ENCODE measurements around the gene NTN5.
A peak's percentile ranks its signal among the peaks of the same experiment; 100 is the strongest.

Gene NTN5

GRCh38 chr19:48714759-48715675, 42.2 kb upstream of the NTN5 start:
- Histone ChIP-seq H3K4me1 (ENCODE audit: control insufficient read depth, insufficient read depth, low read length, poor library complexity, severe bottlenecking) (peaks cover 27% of the 10 kb centered on the region), H3K36me3 (ENCODE audit: control insufficient read depth, insufficient read depth, low read length) (no peaks in the 10 kb centered on the region), H3K27ac (ENCODE audit: low read depth, low read length, severe bottlenecking) (peak overlapping the region; percentile 57), H3K4me3 (ENCODE audit: extremely low read depth, insufficient read depth, low read length, poor library complexity, severe bottlenecking) (peak overlapping the region; percentile 47), H3K9me3 (ENCODE audit: control insufficient read depth, low read length) (no peaks in the 10 kb centered on the region)
- 82 to 85% methylated on average over 20 of the region's 26 CpGs for WGBS, 2 experiments (ENCODE audit: insufficient coverage in 2 of 2)

- WGBS, 2 experiments (ENCODE audit: insufficient coverage in 2 of 2), result 2% methylated on average over 36 to 59 of the region's 67 CpGs
- H3K27ac ChIP-seq (ENCODE audit: low read depth, low read length, severe bottlenecking), result peak overlapping the region; percentile 57
- H3K36me3 ChIP-seq (ENCODE audit: control insufficient read depth, insufficient read depth, low read length), result no peaks in the 10 kb centered on the region
- peaks cover 22% of the 10 kb centered on the region for H3K4me1 ChIP-seq (ENCODE audit: control insufficient read depth, insufficient read depth, low read length, poor library complexity, severe bottlenecking)
- H3K9me3 ChIP-seq (ENCODE audit: control insufficient read depth, low read length), result no peaks in the 10 kb centered on the region
- H3K4me3 ChIP-seq (ENCODE audit: extremely low read depth, insufficient read depth, low read length, poor library complexity, severe bottlenecking), result peak overlapping the region; percentile 71
These were observed 41.3 kb upstream of the NTN5 start for GRCh38 chr19:48713864-48714755.

GRCh38 chr19:48713041-48713863, 40.4 kb upstream of the NTN5 start:
- 1 to 8% methylated on average over 12 to 15 of the region's 25 CpGs for WGBS, 2 experiments (ENCODE audit: insufficient coverage in 2 of 2)
- no peaks in the 10 kb centered on the region for H3K36me3 ChIP-seq (ENCODE audit: control insufficient read depth, insufficient read depth, low read length)
- peaks cover 19% of the 10 kb centered on the region for H3K4me1 ChIP-seq (ENCODE audit: control insufficient read depth, insufficient read depth, low read length, poor library complexity, severe bottlenecking)
- H3K27ac ChIP-seq (ENCODE audit: low read depth, low read length, severe bottlenecking), result no peak overlapping the region
- H3K4me3 ChIP-seq (ENCODE audit: extremely low read depth, insufficient read depth, low read length, poor library complexity, severe bottlenecking), result peak overlapping the region; percentile 71
- H3K9me3 ChIP-seq (ENCODE audit: control insufficient read depth, low read length), result no peaks in the 10 kb centered on the region

GRCh38 chr19:48711106-48711662, 38.4 kb upstream of the NTN5 start:
- Histone ChIP-seq H3K9me3 (ENCODE audit: control insufficient read depth, low read length) (no peaks in the 10 kb centered on the region), H3K4me3 (ENCODE audit: extremely low read depth, insufficient read depth, low read length, poor library complexity, severe bottlenecking) (no peak overlapping the region), H3K27ac (ENCODE audit: low read depth, low read length, severe bottlenecking) (no peak overlapping the region), H3K36me3 (ENCODE audit: control insufficient read depth, insufficient read depth, low read length) (no peaks in the 10 kb centered on the region), H3K4me1 (ENCODE audit: control insufficient read depth, insufficient read depth, low read length, poor library complexity, severe bottlenecking) (peaks cover 12% of the 10 kb centered on the region)
- 84 to 90% methylated on average over 3 to 4 of the region's 4 CpGs for WGBS, 2 experiments (ENCODE audit: insufficient coverage in 2 of 2)

GRCh38 chr19:48708471-48708870, 35.7 kb upstream of the NTN5 start:
- Histone ChIP-seq H3K4me1 (ENCODE audit: control insufficient read depth, insufficient read depth, low read length, poor library complexity, severe bottlenecking) (peaks cover 8% of the 10 kb centered on the region), H3K36me3 (ENCODE audit: control insufficient read depth, insufficient read depth, low read length) (no peaks in the 10 kb centered on the region), H3K4me3 (ENCODE audit: extremely low read depth, insufficient read depth, low read length, poor library complexity, severe bottlenecking) (no peak overlapping the region), H3K9me3 (ENCODE audit: control insufficient read depth, low read length) (no peaks in the 10 kb centered on the region), H3K27ac (ENCODE audit: low read depth, low read length, severe bottlenecking) (no peak overlapping the region)
- 59 to 68% methylated on average over 10 of the region's 11 CpGs for WGBS, 2 experiments (ENCODE audit: insufficient coverage in 2 of 2)

GRCh38 chr19:48705431-48705830, 32.6 kb upstream of the NTN5 start:
- no peaks in the 10 kb centered on the region for H3K36me3 ChIP-seq (ENCODE audit: control insufficient read depth, insufficient read depth, low read length)

GRCh38 chr19:48703316-48703715, 30.5 kb upstream of the NTN5 start:
- H3K36me3 ChIP-seq (ENCODE audit: control insufficient read depth, insufficient read depth, low read length), result no peaks in the 10 kb centered on the region
- no peak overlapping the region for H3K27ac ChIP-seq (ENCODE audit: low read depth, low read length, severe bottlenecking)
- H3K4me3 ChIP-seq (ENCODE audit: extremely low read depth, insufficient read depth, low read length, poor library complexity, severe bottlenecking), result no peak overlapping the region
- 91 to 94% methylated on average over 18 of the region's 23 CpGs for WGBS, 2 experiments (ENCODE audit: insufficient coverage in 2 of 2)
- no peaks in the 10 kb centered on the region for H3K9me3 ChIP-seq (ENCODE audit: control insufficient read depth, low read length)
- H3K4me1 ChIP-seq (ENCODE audit: control insufficient read depth, insufficient read depth, low read length, poor library complexity, severe bottlenecking), result no peaks in the 10 kb centered on the region

More at GRCh38 chr19:48705431-48705830, 32.6 kb upstream of the NTN5 start:
- H3K27ac ChIP-seq (ENCODE audit: low read depth, low read length, severe bottlenecking), result no peak overlapping the region
- 75% methylated on average over 2 of the region's 2 CpGs; no CpG with 5 or more reads in 1 of the 2 experiments for WGBS, 2 experiments (ENCODE audit: insufficient coverage in 2 of 2)
- H3K4me3 ChIP-seq (ENCODE audit: extremely low read depth, insufficient read depth, low read length, poor library complexity, severe bottlenecking), result no peak overlapping the region
- H3K9me3 ChIP-seq (ENCODE audit: control insufficient read depth, low read length), result no peaks in the 10 kb centered on the region
- no peaks in the 10 kb centered on the region for H3K4me1 ChIP-seq (ENCODE audit: control insufficient read depth, insufficient read depth, low read length, poor library complexity, severe bottlenecking)

- Histone ChIP-seq H3K36me3 (ENCODE audit: control insufficient read depth, insufficient read depth, low read length) (no peaks in the 10 kb centered on the region), H3K9me3 (ENCODE audit: control insufficient read depth, low read length) (no peaks in the 10 kb centered on the region), H3K4me1 (ENCODE audit: control insufficient read depth, insufficient read depth, low read length, poor library complexity, severe bottlenecking) (no peaks in the 10 kb centered on the region), H3K4me3 (ENCODE audit: extremely low read depth, insufficient read depth, low read length, poor library complexity, severe bottlenecking) (no peak overlapping the region), H3K27ac (ENCODE audit: low read depth, low read length, severe bottlenecking) (no peak overlapping the region)
- WGBS, 2 experiments (ENCODE audit: insufficient coverage in 2 of 2), result 88 to 91% methylated on average over 12 to 13 of the region's 13 CpGs
These were observed 29.9 kb upstream of the NTN5 start for GRCh38 chr19:48702701-48703100.

GRCh38 chr19:48698046-48698445, 25.2 kb upstream of the NTN5 start:
- WGBS, 2 experiments (ENCODE audit: insufficient coverage in 2 of 2), result 89 to 100% methylated on average over 1 to 3 of the region's 4 CpGs

More at GRCh38 chr19:48698046-48698445, 25.2 kb upstream of the NTN5 start:
- Histone ChIP-seq H3K4me1 (ENCODE audit: control insufficient read depth, insufficient read depth, low read length, poor library complexity, severe bottlenecking) (peaks cover 7% of the 10 kb centered on the region), H3K4me3 (ENCODE audit: extremely low read depth, insufficient read depth, low read length, poor library complexity, severe bottlenecking) (no peak overlapping the region), H3K27ac (ENCODE audit: low read depth, low read length, severe bottlenecking) (no peak overlapping the region), H3K9me3 (ENCODE audit: control insufficient read depth, low read length) (no peaks in the 10 kb centered on the region), H3K36me3 (ENCODE audit: control insufficient read depth, insufficient read depth, low read length) (no peaks in the 10 kb centered on the region)
